Small intestine (tissue), 7 donors: ENCODE results near the gene BTBD6. TPM values are rescaled to one million over a fixed set of nuclear protein-coding genes. Genes with fewer than 3 reads are reported as not detected.

Source experiments
- DNase-seq, 2 donors: peaks; one replicate each; pipeline versions ENCODE4 v3.0.0 to v3.0.0-alpha.2; 2013
- FAIRE-seq: peaks from 2 replicates; lab custom pipeline; 2012; peaks lifted over from hg19 to GRCh38; lab: Jason Lieb, UNC
- H3K27ac ChIP-seq, 3 donors: one replicate each; pipeline ENCODE4 v1.5.1; 2013; ENCODE audit warnings: low read length in 2 of 3, mild to moderate bottlenecking in 2 of 3, control low read depth in 1 of 3, inconsistent platforms in 1 of 3, low read depth in 1 of 3, moderate library complexity in 1 of 3
- H3K27me3 ChIP-seq, 3 donors: one replicate each; pipeline ENCODE4 v1.6.1; 2013; ENCODE audit warnings: low read length in 3 of 3, inconsistent platforms in 1 of 3; ENCODE audit not compliant: control insufficient read depth in 3 of 3, insufficient read depth in 3 of 3
- H3K36me3 ChIP-seq, 3 donors: one replicate each; pipeline ENCODE4 v1.6.1; 2013; ENCODE audit warnings: low read length in 3 of 3, inconsistent platforms in 1 of 3, low read depth in 1 of 3, mild to moderate bottlenecking in 1 of 3, moderate library complexity in 1 of 3; ENCODE audit not compliant: control insufficient read depth in 3 of 3, insufficient read depth in 2 of 3
- H3K4me1 ChIP-seq, 3 donors: one replicate each; pipeline ENCODE4 v1.6.1; 2013; ENCODE audit warnings: low read length in 2 of 3, inconsistent platforms in 1 of 3, low read depth in 1 of 3, mild to moderate bottlenecking in 1 of 3, moderate library complexity in 1 of 3; ENCODE audit not compliant: control insufficient read depth in 3 of 3, insufficient read depth in 2 of 3
- H3K4me3 ChIP-seq, 3 donors: one replicate each; pipeline ENCODE4 v1.5.1; 2013; ENCODE audit warnings: low read length in 3 of 3, control low read depth in 1 of 3, inconsistent platforms in 1 of 3, low read depth in 1 of 3, mild to moderate bottlenecking in 1 of 3, moderate library complexity in 1 of 3
- H3K9me3 ChIP-seq, 2 donors: one replicate each; pipeline ENCODE4 v1.6.1; 2013; ENCODE audit warnings: low read depth in 1 of 2, low read length in 1 of 2; ENCODE audit not compliant: control insufficient read depth in 2 of 2, insufficient read depth in 1 of 2
- WGBS, 3 donors: extraction: QIAGEN DNeasy Blood & Tissue Kit; methylation state at CpG; one replicate each; pipeline ENCODE4 v1.1.7; 2013; 5-methylcytosine and 5-hydroxymethylcytosine counted together
- polyA plus RNA-seq, 4 donors: library from polyadenylated mRNA; stranded (reverse) in 3 of 4; unstranded in 1 of 4; fragments of 200-250 nt in 3 of 4; fragments of 120-200 nt in 1 of 4; gene quantifications; one replicate each; pipeline versions ENCODE4 v1.2.1 to v1.2.3, GENCODE V29; 2013
- donor health status: healthy with polysubstance abuse.
- donor health status: control.
- donor health status: control.
- donor health status: Bipolar disorder and iron deficiency.
- donor health status: healthy.

The BTBD6 gene
- polyA plus RNA-seq, 4 donors = 35.4 to 84.1 (median 49.8) TPM

- Histone ChIP-seq H3K27ac (no peak overlapping the region), H3K4me3 (no peak overlapping the region), H3K36me3 (no peaks in the 10 kb centered on the region), H3K27me3 (peaks cover 4 to 46% (median 11%) of the 10 kb centered on the region in 3 donors), H3K9me3 (no peaks in the 10 kb centered on the region), H3K4me1 (peaks cover 0 to 2% (median 0%) of the 10 kb centered on the region in 3 donors)
- DNase-seq = peak; percentile 59 to 80
- FAIRE-seq = no peak
- WGBS, 3 donors = 2 to 6% (median 5%) methylated on average over 18 of the region's 18 CpGs
Observed at GRCh38 chr14:105203057-105203531, 45.2 kb upstream of the BTBD6 start.

- DNase-seq = no peak
- 52 to 67% (median 65%) methylated on average over 6 of the region's 6 CpGs for WGBS, 3 donors
Observed at GRCh38 chr14:105203701-105204100, 44.6 kb upstream of the BTBD6 start.

DNA sequence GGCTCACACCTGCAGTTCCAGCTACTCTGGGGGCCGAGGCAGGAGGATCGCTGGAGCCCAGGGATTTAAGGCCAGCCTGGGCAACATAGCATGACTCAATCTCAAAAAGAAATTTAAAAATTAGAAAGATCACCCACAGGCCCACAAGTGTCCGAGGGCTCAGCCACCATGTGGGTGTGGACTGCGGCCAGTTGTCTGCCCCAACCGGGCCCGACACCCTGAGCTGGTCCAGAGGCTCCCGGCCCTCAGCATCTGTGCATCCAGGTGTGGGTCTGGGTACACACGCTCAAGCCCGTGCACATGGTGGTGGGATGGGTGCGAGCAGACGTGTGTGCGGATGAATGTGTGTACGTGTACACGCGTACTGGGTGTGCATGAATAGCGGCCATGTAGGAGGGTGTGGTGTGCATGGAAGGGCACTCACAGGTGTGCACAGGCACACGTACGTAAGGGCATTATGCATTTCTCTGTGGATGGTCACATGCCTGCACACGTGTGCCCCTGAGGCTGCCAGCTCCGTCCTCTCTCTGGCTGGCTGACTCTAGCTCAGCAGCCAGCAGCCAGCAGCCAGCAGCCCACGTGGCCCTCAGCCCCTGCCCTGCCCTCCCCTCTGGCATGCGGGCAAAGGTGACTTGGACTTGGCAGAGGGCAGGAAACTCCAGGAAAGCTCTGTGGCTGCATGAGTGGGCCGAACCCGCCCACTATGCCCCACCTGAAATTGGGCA lies 44.0 kb upstream of the BTBD6 start:
- Histone ChIP-seq H3K36me3 (peaks cover 0 to 8% (median 0%) of the 10 kb centered on the region in 3 donors), H3K4me1 (peaks cover 0 to 2% (median 0%) of the 10 kb centered on the region in 3 donors), H3K27me3 (peaks cover 0 to 34% (median 11%) of the 10 kb centered on the region in 3 donors), H3K9me3 (no peaks in the 10 kb centered on the region), H3K4me3 (no peak overlapping the region), H3K27ac (no peak overlapping the region)
- DNase-seq (peak in 1 of 2 donors; percentile 84), FAIRE-seq (no peak)
- WGBS, 3 donors = 12 to 48% (median 22%) methylated on average over 24 of the region's 24 CpGs

More at GRCh38 chr14:105203701-105204100, 44.6 kb upstream of the BTBD6 start:
- Histone ChIP-seq H3K27me3 (peaks cover 0 to 40% (median 11%) of the 10 kb centered on the region in 3 donors), H3K36me3 (peaks cover 0 to 3% (median 0%) of the 10 kb centered on the region in 3 donors), H3K9me3 (no peaks in the 10 kb centered on the region), H3K4me1 (peaks cover 0 to 2% (median 0%) of the 10 kb centered on the region in 3 donors), H3K27ac (no peak overlapping the region), H3K4me3 (no peak overlapping the region)
- no peak for FAIRE-seq

DNA sequence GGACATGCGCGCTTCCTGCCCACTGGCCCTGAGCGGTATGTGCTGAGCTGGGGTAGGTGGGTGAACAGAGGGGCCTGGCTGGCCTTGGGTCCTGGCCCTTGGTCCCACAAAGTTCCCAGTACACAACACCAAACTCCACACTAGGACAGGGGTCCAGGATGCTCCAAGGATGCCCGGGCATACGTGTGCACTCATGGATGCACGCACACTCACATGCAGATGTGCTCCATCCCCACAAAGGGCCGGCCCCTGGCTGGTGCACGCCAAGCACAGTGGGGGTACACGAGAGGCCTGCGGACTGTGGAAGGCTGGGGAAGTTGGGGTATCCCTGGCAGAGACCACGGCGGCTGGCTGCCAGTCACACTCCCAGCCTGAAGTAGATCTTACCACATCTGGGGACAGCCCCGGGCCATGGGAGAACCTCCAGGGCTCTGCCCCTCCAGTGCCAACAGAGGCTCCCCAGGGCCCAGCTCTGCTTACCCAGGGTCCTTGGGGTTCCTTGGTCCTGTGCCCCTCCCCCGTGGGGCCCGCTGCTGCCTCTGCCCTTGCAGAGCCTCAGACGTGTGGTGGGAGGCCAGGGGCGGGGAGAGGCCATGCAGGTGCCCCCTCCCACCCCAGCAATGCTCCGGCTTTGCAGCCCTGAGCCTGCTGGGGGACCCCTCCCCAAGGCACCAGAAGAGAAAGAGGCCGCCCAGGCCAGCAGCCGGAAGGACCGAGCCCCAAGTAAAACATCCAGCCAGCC lies 43.2 kb upstream of the BTBD6 start:
- 20 to 49% (median 26%) methylated on average over 21 of the region's 21 CpGs for WGBS, 3 donors
- H3K27me3 ChIP-seq = peaks cover 0 to 26% (median 7%) of the 10 kb centered on the region in 3 donors
- no peaks in the 10 kb centered on the region for H3K9me3 ChIP-seq
- H3K4me1 ChIP-seq = peaks cover 0 to 2% (median 0%) of the 10 kb centered on the region in 3 donors
- no peak overlapping the region for H3K27ac ChIP-seq
- H3K36me3 ChIP-seq = peaks cover under 1 to 15% (median 4%) of the 10 kb centered on the region in 3 donors
- FAIRE-seq = no peak
- DNase-seq = no peak
- H3K4me3 ChIP-seq = no peak overlapping the region

DNA sequence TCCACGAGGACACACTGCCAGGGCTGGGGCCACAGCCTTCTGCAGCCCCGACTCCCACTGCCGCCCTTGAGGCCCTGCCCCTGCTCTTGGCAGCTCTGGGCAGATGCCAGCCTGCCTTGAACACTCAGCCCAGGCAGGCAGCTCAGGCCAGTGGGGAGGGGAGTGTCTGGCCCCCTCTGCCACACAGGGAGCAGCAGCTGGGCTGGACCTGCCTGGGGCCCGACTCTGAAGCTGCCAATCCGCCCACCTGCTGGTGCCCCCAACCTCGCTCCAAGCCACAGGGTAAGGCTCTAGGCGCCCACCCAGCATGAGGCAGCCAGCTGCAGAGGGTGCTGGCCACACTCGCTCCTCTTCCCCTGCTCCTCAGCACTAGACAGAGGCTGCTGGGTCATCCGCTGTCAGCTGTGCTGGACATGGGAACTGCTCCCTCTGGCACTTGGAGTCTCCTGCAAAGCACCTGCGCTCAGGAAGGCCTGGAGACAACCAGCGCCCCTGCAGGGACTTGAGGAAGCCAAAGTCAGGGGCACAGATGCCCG lies 42.6 kb upstream of the BTBD6 start:
- no peak for DNase-seq
- Histone ChIP-seq H3K27ac (no peak overlapping the region), H3K4me3 (no peak overlapping the region), H3K27me3 (peaks cover 0 to 20% (median 6%) of the 10 kb centered on the region in 3 donors), H3K36me3 (peaks cover 5 to 20% (median 8%) of the 10 kb centered on the region in 3 donors), H3K9me3 (no peaks in the 10 kb centered on the region), H3K4me1 (peaks cover 0 to 2% (median 0%) of the 10 kb centered on the region in 3 donors)
- FAIRE-seq = no peak
- 26 to 48% (median 38%) methylated on average over 7 to 12 of the region's 12 CpGs for WGBS, 3 donors

GRCh38 chr14:105206873-105207272 lies 41.5 kb upstream of the BTBD6 start:
- no peak for DNase-seq
- H3K27me3 ChIP-seq = peaks cover 0 to 9% (median 0%) of the 10 kb centered on the region in 3 donors
- H3K9me3 ChIP-seq = no peaks in the 10 kb centered on the region
- H3K27ac ChIP-seq = no peak overlapping the region
- 26 to 43% (median 36%) methylated on average over 5 of the region's 5 CpGs for WGBS, 3 donors
- no peak for FAIRE-seq
- no peak overlapping the region for H3K4me3 ChIP-seq
- peaks cover 5 to 31% (median 8%) of the 10 kb centered on the region in 3 donors for H3K36me3 ChIP-seq
- H3K4me1 ChIP-seq = peaks cover 0 to 2% (median 0%) of the 10 kb centered on the region in 3 donors

DNA sequence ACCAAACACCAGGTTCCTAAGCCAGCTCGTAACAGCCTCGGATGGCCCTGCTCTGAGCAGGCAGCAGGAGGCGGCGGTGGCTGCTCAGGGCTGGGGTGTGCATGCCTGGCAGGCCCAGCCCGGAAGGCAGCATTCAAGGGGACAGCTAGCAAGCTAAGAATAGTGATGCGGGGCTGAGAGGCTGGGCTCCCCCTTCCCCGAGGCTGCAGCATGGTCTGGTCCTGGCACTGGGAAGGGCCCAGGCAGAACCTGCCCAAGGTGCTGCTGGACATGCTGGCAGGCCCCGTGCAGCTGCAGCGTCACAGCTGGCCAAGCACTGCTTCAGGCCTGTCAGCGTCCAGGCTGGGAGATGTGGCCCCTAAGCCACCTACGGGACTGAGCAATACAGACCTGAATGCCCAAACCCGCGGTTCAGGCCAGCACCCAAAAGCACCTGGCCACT lies 40.9 kb upstream of the BTBD6 start:
- Histone ChIP-seq H3K36me3 (peaks cover 7 to 37% (median 8%) of the 10 kb centered on the region in 3 donors), H3K27me3 (peaks cover 0 to 3% (median 0%) of the 10 kb centered on the region in 3 donors), H3K9me3 (no peaks in the 10 kb centered on the region), H3K27ac (no peak overlapping the region), H3K4me1 (peaks cover 0 to 2% (median 0%) of the 10 kb centered on the region in 3 donors), H3K4me3 (no peak overlapping the region)
- no peak for DNase-seq
- FAIRE-seq = no peak
- 60 to 75% (median 66%) methylated on average over 13 of the region's 13 CpGs for WGBS, 3 donors
